HepG2 (cell line): ENCODE data around the gene C1QTNF6.

Experiments used
- ATM ChIP-seq: fragments of 450-650 bp; IDR thresholded peaks from 2 replicates; pipeline ENCODE4 v1.7.1; 2017; ENCODE audit warnings: mild to moderate bottlenecking, borderline replicate concordance
- POLR2AphosphoS5 ChIP-seq: IDR thresholded peaks from 2 replicates; pipeline ENCODE4 v1.6.1; 2012; ENCODE audit warnings: low read depth, low read length

DNA sequence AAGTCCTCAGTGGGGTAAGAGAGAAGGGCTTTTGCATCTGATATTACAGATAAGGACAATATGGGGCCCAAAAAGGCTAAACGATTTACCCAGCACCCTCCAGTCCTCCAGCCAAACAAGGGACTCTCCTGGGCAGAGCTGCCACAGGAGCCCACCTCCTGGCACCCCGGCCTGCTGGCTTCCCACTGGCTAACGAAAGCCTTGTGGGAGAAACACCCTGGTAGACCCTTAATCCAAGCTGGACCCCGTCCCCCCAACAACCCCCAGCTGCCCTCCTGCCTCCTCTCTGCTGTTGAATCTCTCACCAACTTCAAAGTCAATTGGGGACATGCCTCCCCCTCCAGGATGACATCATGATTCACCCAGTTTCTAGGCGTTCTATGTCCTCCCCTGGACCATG, 10.8 kb downstream of the C1QTNF6 start:
- no peak for TF ChIP-seq POLR2AphosphoS5
- TF ChIP-seq ATM, result no peak
